ENCODE data around the gene C1QTNF8. TPM values are rescaled to one million over a fixed set of nuclear protein-coding genes. Genes with fewer than 3 reads are reported as not detected.

Gene C1QTNF8
- total RNA-seq, 1 experiment from 2014 or later: not detected

- no peak overlapping the region for H3K23ac ChIP-seq (ENCODE audit: insufficient read length, low read depth, low read length)
- H3K18ac ChIP-seq (ENCODE audit: insufficient read length, low read depth, low read length): no peak overlapping the region
- Mint-ChIP-seq H3K36me3 (ENCODE audit: insufficient read depth in 1 of 3, low read depth in 3 of 3) (no peaks in the 10 kb centered on the region), H3K27ac (no peak overlapping the region), H3K4me1 (peaks cover 0 to 10% of the 10 kb centered on the region in 2 experiments; a peak in 2 of 4 replicates), H3K27me3 (ENCODE audit: low read depth) (peaks cover 10% of the 10 kb centered on the region), H3K4me3 (no peak overlapping the region), H3K9me3 (no peaks in the 10 kb centered on the region; a peak in 1 of 5 replicates)
- no peak overlapping the region for H4K8ac ChIP-seq (replicated peaks; ENCODE audit: insufficient read length, low read depth, low read length)
- no peak for TF ChIP-seq CTCF (conservative IDR thresholded peaks at IDR 0.05)
- H2BK120ac ChIP-seq (ENCODE audit: low read depth, low read length, poor library complexity, severe bottlenecking): no peak overlapping the region
- peaks cover 4% of the 10 kb centered on the region for H3K23me2 ChIP-seq (ENCODE audit: insufficient read length, low read depth, low read length, poor library complexity, severe bottlenecking)
- no peak overlapping the region for H2BK15ac ChIP-seq (ENCODE audit: low read depth, low read length)
- WGBS (ENCODE audit: extremely low coverage, insufficient read length, low lambda C conversion rate): no CpG with 5 or more reads among the region's 26 CpGs
- H4K20me1 ChIP-seq (ENCODE audit: control insufficient read depth, insufficient read depth, insufficient read length): no peaks in the 10 kb centered on the region
- H3K9ac ChIP-seq (ENCODE audit: extremely low read depth, insufficient read length, low read length): no peak overlapping the region
- no peaks in the 10 kb centered on the region for H3K79me2 ChIP-seq (ENCODE audit: insufficient read depth, low read length)
- no peaks in the 10 kb centered on the region for H3K27me3 ChIP-seq (ENCODE audit: insufficient read depth, low read length)
- no peaks in the 10 kb centered on the region for H3K4me1 ChIP-seq (ENCODE audit: insufficient read depth, low read length)
- H3K56ac ChIP-seq (ENCODE audit: insufficient read length, low read depth, low read length): no peak overlapping the region
- H2BK5ac ChIP-seq (ENCODE audit: insufficient read length, low read length): no peak overlapping the region
- no peaks in the 10 kb centered on the region for H3K79me1 ChIP-seq (ENCODE audit: insufficient read depth, low read depth, low read length, poor library complexity, severe bottlenecking)
- no peak overlapping the region for H3K4ac ChIP-seq (ENCODE audit: low read depth, low read length)
- H2BK20ac ChIP-seq (ENCODE audit: low read depth, low read length, poor library complexity, severe bottlenecking): no peak overlapping the region
- H3K4me2 ChIP-seq (ENCODE audit: insufficient read depth, insufficient read length, low read length): no peak overlapping the region
- H2AK5ac ChIP-seq (ENCODE audit: insufficient read length, low read length): no peak overlapping the region
- H4K5ac ChIP-seq (ENCODE audit: insufficient read length, low read depth, low read length): no peak overlapping the region
- DNase-seq: no peak
- no peak overlapping the region for H3K27ac ChIP-seq (ENCODE audit: insufficient read length, low read depth, low read length)
- no peak overlapping the region for H3T11ph ChIP-seq (ENCODE audit: low read length)
- H2BK12ac ChIP-seq (ENCODE audit: insufficient read length, low read depth, low read length): no peak overlapping the region
- no peak overlapping the region for H4K91ac ChIP-seq (ENCODE audit: insufficient read length, low read depth, low read length)
- no peak overlapping the region for H2AFZ ChIP-seq (ENCODE audit: low read length)
- H3K9me3 ChIP-seq (ENCODE audit: control insufficient read depth, low read depth, low read length): no peaks in the 10 kb centered on the region
- H3K14ac ChIP-seq (ENCODE audit: insufficient read depth, low read length): no peak overlapping the region; the same call in 1 of the 2 replicates
Measured at GRCh38 chr16:1102333-1102700, 6.3 kb upstream of the C1QTNF8 start.
